ENCODE measurements around the gene CSNK2A1.
A peak's percentile ranks its signal among the peaks of the same experiment; 100 is the strongest.

The CSNK2A1 gene

DNA sequence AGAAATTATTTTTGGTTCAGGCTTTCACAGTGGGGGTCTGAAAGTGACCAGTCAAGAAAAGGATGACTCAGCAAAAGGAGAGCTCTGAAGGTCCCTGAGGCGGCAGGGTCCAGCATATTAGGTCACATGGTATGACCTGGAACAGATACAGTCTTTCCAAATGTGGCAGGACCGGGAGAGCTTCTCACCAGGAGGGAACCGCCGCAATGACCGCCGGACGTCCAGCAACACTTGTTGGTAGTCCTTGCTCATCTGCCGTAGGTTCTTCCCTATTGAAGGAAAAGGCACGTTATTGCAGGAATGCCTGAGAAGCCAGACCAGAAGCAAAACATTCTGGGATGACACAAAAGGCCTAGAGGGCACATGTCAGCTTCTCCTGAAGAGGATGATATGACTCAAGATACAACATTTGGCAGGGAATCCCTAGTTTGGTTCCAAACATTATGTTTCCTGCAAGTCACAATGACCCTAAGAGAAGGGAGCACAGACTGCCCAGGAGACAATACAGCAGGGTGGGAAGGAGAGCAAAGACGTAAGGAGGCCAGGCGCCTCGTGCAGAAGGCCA, 98.6 kb downstream of the CSNK2A1 start:
- no peak overlapping the region for H3K9ac ChIP-seq (ENCODE audit: low read depth, low read length)
- H3K27ac ChIP-seq (ENCODE audit: low read depth, low read length): no peak overlapping the region
- no peak overlapping the region for H3K4me3 ChIP-seq (ENCODE audit: low read length)
- H3K36me3 ChIP-seq (ENCODE audit: insufficient read depth, low read length): peaks cover 62% of the 10 kb centered on the region
- no peaks in the 10 kb centered on the region for H3K9me3 ChIP-seq (ENCODE audit: insufficient read depth, low read depth, low read length)
- H3K27me3 ChIP-seq (ENCODE audit: insufficient read depth, low read length): no peaks in the 10 kb centered on the region
- 91% methylated on average over 12 of the region's 12 CpGs for WGBS
- peaks cover 3% of the 10 kb centered on the region; the same call in 1 of the 2 replicates for H3K4me1 ChIP-seq (ENCODE audit: insufficient read depth, low read length)

DNA sequence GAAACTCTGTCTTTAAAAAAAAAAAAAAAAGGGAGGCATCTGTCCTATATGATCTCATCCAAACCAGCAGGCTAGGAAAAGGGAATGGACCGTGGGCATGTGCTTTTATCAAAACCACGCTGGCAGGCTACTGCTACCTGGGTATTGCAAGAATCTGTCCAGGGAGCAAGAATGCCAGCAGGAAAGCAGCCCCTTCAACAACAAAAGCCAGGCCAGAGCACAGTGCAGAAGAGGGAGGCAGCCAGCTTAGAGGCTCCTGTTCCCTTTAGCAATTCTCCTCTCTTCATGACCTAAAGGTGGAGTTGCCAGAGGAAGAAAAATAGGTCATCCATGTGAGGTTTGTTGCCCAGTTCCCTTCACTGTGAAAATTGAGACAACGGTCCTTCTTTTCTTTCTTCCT, 99.5 kb downstream of the CSNK2A1 start:
- Histone ChIP-seq H3K4me3 (ENCODE audit: low read length) (no peak overlapping the region), H3K27me3 (ENCODE audit: insufficient read depth, low read length) (no peaks in the 10 kb centered on the region), H3K4me1 (ENCODE audit: insufficient read depth, low read length) (peaks cover 3% of the 10 kb centered on the region; the same call in 1 of the 2 replicates), H3K9ac (ENCODE audit: low read depth, low read length) (no peak overlapping the region), H3K36me3 (ENCODE audit: insufficient read depth, low read length) (peaks cover 70% of the 10 kb centered on the region), H3K27ac (ENCODE audit: low read depth, low read length) (no peak overlapping the region), H3K9me3 (ENCODE audit: insufficient read depth, low read depth, low read length) (no peaks in the 10 kb centered on the region)
- WGBS: 97% methylated on average over 3 of the region's 3 CpGs

DNA sequence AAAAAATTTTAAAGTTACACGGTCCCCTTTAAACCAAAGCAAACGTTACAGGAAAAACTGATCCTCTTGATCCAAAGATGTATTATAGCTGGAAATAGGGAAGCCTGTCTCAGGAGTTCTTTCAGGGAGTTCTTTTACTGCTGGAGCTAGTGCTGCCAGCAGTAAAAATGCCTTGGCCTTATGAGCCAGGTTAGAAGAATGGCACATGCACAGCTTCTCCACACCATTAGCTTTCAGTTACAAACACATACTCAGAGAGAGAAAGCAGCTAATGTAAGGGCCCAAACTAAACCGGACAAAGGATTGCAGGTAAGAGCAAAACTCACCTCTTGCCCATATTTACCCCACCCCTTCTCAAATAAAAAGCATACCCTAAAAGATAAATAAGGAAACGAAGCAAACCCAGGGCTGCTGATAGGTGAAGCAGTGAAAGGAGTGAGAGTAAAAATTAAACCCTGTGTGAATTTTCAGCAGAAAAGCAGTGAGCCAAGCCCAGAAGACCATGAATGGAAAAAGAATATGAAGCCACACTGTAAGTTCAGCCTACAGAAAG, 100.3 kb downstream of the CSNK2A1 start:
- Histone ChIP-seq H3K36me3 (ENCODE audit: insufficient read depth, low read length) (peaks cover 77% of the 10 kb centered on the region), H3K9ac (ENCODE audit: low read depth, low read length) (no peak overlapping the region), H3K27ac (ENCODE audit: low read depth, low read length) (no peak overlapping the region), H3K4me1 (ENCODE audit: insufficient read depth, low read length) (peaks cover 3% of the 10 kb centered on the region; the same call in 1 of the 2 replicates), H3K4me3 (ENCODE audit: low read length) (no peak overlapping the region), H3K9me3 (ENCODE audit: insufficient read depth, low read depth, low read length) (no peaks in the 10 kb centered on the region), H3K27me3 (ENCODE audit: insufficient read depth, low read length) (no peaks in the 10 kb centered on the region)
- WGBS: 98% methylated on average over 4 of the region's 4 CpGs

GRCh38 chr20:440636-441035, 103.0 kb downstream of the CSNK2A1 start:
- Histone ChIP-seq H3K9me3 (ENCODE audit: insufficient read depth, low read depth, low read length) (no peaks in the 10 kb centered on the region), H3K4me1 (ENCODE audit: insufficient read depth, low read length) (peaks cover 3% of the 10 kb centered on the region; the same call in 1 of the 2 replicates), H3K9ac (ENCODE audit: low read depth, low read length) (no peak overlapping the region), H3K27ac (ENCODE audit: low read depth, low read length) (no peak overlapping the region), H3K4me3 (ENCODE audit: low read length) (no peak overlapping the region), H3K27me3 (ENCODE audit: insufficient read depth, low read length) (peaks cover 2% of the 10 kb centered on the region), H3K36me3 (ENCODE audit: insufficient read depth, low read length) (peaks cover 92% of the 10 kb centered on the region)
- 96% methylated on average over 13 of the region's 13 CpGs for WGBS

DNA sequence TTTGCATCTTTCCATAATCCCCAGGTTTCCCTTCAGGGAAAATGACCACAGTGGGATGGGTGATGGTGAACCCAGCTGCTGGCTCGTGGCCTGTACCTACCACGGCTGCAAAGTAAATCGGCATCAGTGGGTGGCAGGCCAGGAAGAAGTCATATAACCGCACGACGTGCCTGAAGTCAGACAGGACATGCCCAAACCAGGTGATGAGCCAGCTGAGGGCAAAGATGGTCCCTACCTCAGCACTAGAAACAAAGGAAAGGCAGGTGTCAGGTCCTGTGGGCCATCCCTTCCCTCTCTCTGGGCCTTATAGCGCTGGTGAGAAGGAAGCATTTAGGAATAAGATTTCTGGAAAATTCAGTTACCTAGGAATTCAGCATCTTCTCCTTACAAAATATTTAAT, 103.4 kb downstream of the CSNK2A1 start:
- H3K9ac ChIP-seq (ENCODE audit: low read depth, low read length): no peak overlapping the region
- H3K9me3 ChIP-seq (ENCODE audit: insufficient read depth, low read depth, low read length): no peaks in the 10 kb centered on the region
- no peak overlapping the region for H3K27ac ChIP-seq (ENCODE audit: low read depth, low read length)
- peaks cover 92% of the 10 kb centered on the region for H3K36me3 ChIP-seq (ENCODE audit: insufficient read depth, low read length)
- H3K4me1 ChIP-seq (ENCODE audit: insufficient read depth, low read length): peaks cover 3% of the 10 kb centered on the region; the same call in 1 of the 2 replicates
- 96% methylated on average over 6 of the region's 7 CpGs for WGBS
- peaks cover 7% of the 10 kb centered on the region for H3K27me3 ChIP-seq (ENCODE audit: insufficient read depth, low read length)
- H3K4me3 ChIP-seq (ENCODE audit: low read length): no peak overlapping the region

DNA sequence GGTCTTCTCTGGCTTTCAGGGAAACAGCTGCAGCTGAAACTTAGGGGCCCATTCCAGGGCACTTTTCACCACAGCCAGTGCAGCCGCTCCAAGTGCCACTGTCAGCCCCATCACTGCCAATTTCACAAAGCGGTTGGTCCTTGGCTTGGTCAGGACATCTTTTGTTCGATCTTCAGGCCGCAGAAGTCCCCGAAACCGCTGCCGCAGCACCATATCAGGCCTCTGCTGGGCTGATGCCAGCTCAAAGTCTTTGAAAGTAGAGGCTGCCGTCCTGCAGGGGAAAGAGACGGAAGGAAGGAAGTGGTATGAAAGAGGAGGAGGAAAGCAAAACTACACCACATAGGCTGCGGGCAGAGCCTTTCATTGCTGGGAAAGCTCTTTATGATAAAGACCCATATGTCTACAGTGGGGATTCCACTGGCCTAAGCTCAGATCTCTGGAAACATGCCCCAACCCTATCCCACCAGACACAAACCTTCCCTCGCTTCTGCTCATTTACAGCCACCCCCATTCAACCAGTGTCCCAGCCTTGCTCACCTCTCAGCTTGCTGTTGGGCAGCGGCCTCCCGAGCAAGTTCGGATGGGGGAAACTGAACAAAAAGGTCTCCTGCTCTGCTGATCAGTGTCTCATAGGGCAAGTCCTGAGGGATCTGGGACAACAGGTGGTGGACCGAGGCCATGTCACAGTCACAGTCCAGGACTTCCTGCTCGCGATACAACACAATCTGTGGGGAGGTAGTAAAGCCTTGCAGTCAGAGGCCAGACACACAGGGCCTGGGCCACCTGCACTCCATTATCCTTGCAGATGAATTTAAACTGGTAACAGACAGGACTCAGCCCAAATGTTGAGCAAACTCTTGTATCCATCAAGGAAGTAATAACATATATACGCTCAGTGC, 104.8 kb downstream of the CSNK2A1 start:
- Histone ChIP-seq H3K27ac (ENCODE audit: low read depth, low read length) (no peak overlapping the region), H3K9ac (ENCODE audit: low read depth, low read length) (no peak overlapping the region), H3K36me3 (ENCODE audit: insufficient read depth, low read length) (peaks cover 83% of the 10 kb centered on the region), H3K9me3 (ENCODE audit: insufficient read depth, low read depth, low read length) (no peaks in the 10 kb centered on the region), H3K4me3 (ENCODE audit: low read length) (no peak overlapping the region), H3K27me3 (ENCODE audit: insufficient read depth, low read length) (peaks cover 12% of the 10 kb centered on the region), H3K4me1 (ENCODE audit: insufficient read depth, low read length) (peaks cover 4% of the 10 kb centered on the region; the same call in 1 of the 2 replicates)
- 97% methylated on average over 18 of the region's 18 CpGs for WGBS

- Histone ChIP-seq H3K9me3 (ENCODE audit: insufficient read depth, low read depth, low read length) (no peaks in the 10 kb centered on the region), H3K36me3 (ENCODE audit: insufficient read depth, low read length) (peaks cover 75% of the 10 kb centered on the region), H3K4me1 (ENCODE audit: insufficient read depth, low read length) (peaks cover 6% of the 10 kb centered on the region; the same call in 1 of the 2 replicates), H3K4me3 (ENCODE audit: low read length) (no peak overlapping the region), H3K9ac (ENCODE audit: low read depth, low read length) (no peak overlapping the region), H3K27ac (ENCODE audit: low read depth, low read length) (no peak overlapping the region), H3K27me3 (ENCODE audit: insufficient read depth, low read length) (peaks cover 12% of the 10 kb centered on the region)
- WGBS: 94% methylated on average over 6 of the region's 6 CpGs
Observed at GRCh38 chr20:437787-438486, 105.7 kb downstream of the CSNK2A1 start.

DNA sequence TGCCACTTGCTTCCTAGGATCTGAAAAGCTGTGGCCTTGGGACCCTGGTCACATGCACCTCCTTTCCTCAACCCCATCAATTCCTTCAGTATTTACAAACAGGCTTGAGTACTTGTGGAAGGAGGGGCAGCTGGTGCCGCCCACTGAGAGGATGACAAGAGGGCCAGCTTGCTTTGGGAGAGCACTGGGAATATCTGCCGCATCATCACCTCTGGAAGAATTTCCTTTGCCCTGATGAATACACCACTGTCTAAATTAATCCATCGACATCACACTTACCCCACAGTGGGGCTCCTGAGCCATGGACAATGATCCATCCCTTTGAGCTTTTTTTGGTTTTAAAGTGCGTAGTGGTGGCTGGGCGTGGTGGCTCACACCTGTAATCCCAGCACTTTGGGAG, 107.1 kb downstream of the CSNK2A1 start:
- H3K4me1 ChIP-seq (ENCODE audit: insufficient read depth, low read length): peaks cover 6% of the 10 kb centered on the region; the same call in 1 of the 2 replicates
- H3K9ac ChIP-seq (ENCODE audit: low read depth, low read length): no peak overlapping the region
- H3K9me3 ChIP-seq (ENCODE audit: insufficient read depth, low read depth, low read length): no peaks in the 10 kb centered on the region
- WGBS: 94% methylated on average over 5 of the region's 5 CpGs
- H3K27ac ChIP-seq (ENCODE audit: low read depth, low read length): no peak overlapping the region
- peaks cover 61% of the 10 kb centered on the region for H3K36me3 ChIP-seq (ENCODE audit: insufficient read depth, low read length)
- H3K27me3 ChIP-seq (ENCODE audit: insufficient read depth, low read length): peaks cover 12% of the 10 kb centered on the region
- no peak overlapping the region for H3K4me3 ChIP-seq (ENCODE audit: low read length)

- peaks cover 6% of the 10 kb centered on the region; the same call in 1 of the 2 replicates for H3K4me1 ChIP-seq (ENCODE audit: insufficient read depth, low read length)
- H3K9ac ChIP-seq (ENCODE audit: low read depth, low read length): no peak overlapping the region
- no peak overlapping the region for H3K4me3 ChIP-seq (ENCODE audit: low read length)
- H3K27ac ChIP-seq (ENCODE audit: low read depth, low read length): no peak overlapping the region
- no peaks in the 10 kb centered on the region for H3K9me3 ChIP-seq (ENCODE audit: insufficient read depth, low read depth, low read length)
- peaks cover 57% of the 10 kb centered on the region for H3K36me3 ChIP-seq (ENCODE audit: insufficient read depth, low read length)
- H3K27me3 ChIP-seq (ENCODE audit: insufficient read depth, low read length): peaks cover 12% of the 10 kb centered on the region
- WGBS: 96% methylated on average over 7 of the region's 7 CpGs
Observed at GRCh38 chr20:435558-435957, 108.0 kb downstream of the CSNK2A1 start.

DNA sequence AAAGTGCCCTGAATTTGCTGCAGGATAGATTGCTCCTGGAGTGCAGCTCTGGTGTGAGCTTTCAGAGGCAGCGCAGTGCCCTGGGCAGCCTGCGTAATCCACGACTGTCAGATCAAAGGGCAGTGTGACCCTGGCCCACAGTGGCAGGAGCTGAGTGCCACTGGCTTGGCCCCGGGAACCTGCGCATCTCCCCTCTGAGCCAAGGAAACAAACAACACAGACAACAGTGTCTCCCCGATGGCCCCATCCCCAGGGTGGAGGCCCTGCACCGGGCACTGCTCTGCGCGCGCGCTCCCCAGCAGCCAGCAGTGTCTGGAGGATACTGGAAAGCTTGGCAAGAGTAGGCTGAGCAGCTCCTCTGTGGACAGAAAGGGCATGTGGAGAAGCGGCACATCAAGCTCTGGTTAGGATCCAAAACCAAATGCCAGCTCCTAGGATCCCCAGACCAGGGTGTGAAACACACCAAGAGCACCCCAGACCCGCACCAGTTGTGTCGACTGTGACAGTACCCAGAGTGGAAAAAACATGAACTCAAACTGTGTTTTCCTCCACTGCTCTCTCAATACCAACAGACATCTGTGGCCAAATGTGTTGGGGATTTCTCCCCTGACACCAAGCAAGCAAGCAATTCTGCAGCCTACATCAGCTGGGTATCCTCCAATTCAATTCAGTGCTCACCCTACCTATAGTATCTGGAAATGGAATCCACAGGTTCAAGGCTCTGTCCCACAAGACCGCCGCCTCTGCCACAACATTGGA, 108.8 kb downstream of the CSNK2A1 start:
- Histone ChIP-seq H3K4me1 (ENCODE audit: insufficient read depth, low read length) (peaks cover 6% of the 10 kb centered on the region; the same call in 1 of the 2 replicates), H3K27ac (ENCODE audit: low read depth, low read length) (peak overlapping the region; percentile 2; the same call in 1 of the 2 replicates), H3K27me3 (ENCODE audit: insufficient read depth, low read length) (peaks cover 12% of the 10 kb centered on the region), H3K4me3 (ENCODE audit: low read length) (no peak overlapping the region), H3K9ac (ENCODE audit: low read depth, low read length) (no peak overlapping the region), H3K36me3 (ENCODE audit: insufficient read depth, low read length) (peaks cover 57% of the 10 kb centered on the region), H3K9me3 (ENCODE audit: insufficient read depth, low read depth, low read length) (no peaks in the 10 kb centered on the region)
- WGBS: 70% methylated on average over 16 of the region's 16 CpGs
